HG03039 (cell line): ENCODE results near the gene USP17L30.
"Not testable (repeated sequence)": the region's sequence is repeated elsewhere in the genome, so short reads cannot be mapped to it uniquely, and the experiment has no call there.

Source experiments
- ATAC-seq: cut with Tn5 transposase; IDR thresholded peaks from one replicate; pipeline ENCODE4 v1.9.1; 2021; ENCODE audit warnings: mild to moderate bottlenecking, moderate library complexity; ENCODE audit not compliant: unreplicated experiment

The USP17L30 gene

GRCh38 chr4:9362829-9363228, at the start of gene USP17L30:
Gene USP17L30, plus strand, starts transcription at chr4:9363129. Its CDS starts 0 bp downstream, at chr4:9363129.
- not testable (repeated sequence) for ATAC-seq

- not testable (repeated sequence) for ATAC-seq
These were observed 38.7 kb upstream of the USP17L30 start for GRCh38 chr4:9324191-9324590.

- ATAC-seq, result not testable (repeated sequence)
These were observed 38.1 kb upstream of the USP17L30 start, which contains the start of gene USP17L24 for GRCh38 chr4:9324865-9325264. Gene USP17L24, plus strand, starts transcription at chr4:9325165. Its CDS starts 0 bp downstream, at chr4:9325165.

- not testable (repeated sequence) for ATAC-seq
These were observed 33.3 kb upstream of the USP17L30 start, which contains the start of gene USP17L25 for GRCh38 chr4:9329611-9330010. Gene USP17L25, plus strand, starts transcription at chr4:9329911. Its CDS starts 0 bp downstream, at chr4:9329911.

GRCh38 chr4:9334358-9334757, 28.6 kb upstream of the USP17L30 start, which contains the start of gene USP17L26:
Gene USP17L26, plus strand, starts transcription at chr4:9334658. Its CDS starts 0 bp downstream, at chr4:9334658.
- not testable (repeated sequence) for ATAC-seq

GRCh38 chr4:9339103-9339502, 23.8 kb upstream of the USP17L30 start, which contains the start of gene USP17L5:
Gene USP17L5, plus strand, starts transcription at chr4:9339403. Its CDS starts 0 bp downstream, at chr4:9339403.
- ATAC-seq, result not testable (repeated sequence)

GRCh38 chr4:9343848-9344247, 19.1 kb upstream of the USP17L30 start, which contains the start of gene USP17L27:
Gene USP17L27, plus strand, starts transcription at chr4:9344148. Its CDS starts 0 bp downstream, at chr4:9344148.
- ATAC-seq, result not testable (repeated sequence)

- ATAC-seq, result not testable (repeated sequence)
These were observed 14.3 kb upstream of the USP17L30 start, which contains the start of gene USP17L28 for GRCh38 chr4:9348593-9348992. Gene USP17L28, plus strand, starts transcription at chr4:9348893. Its CDS starts 0 bp downstream, at chr4:9348893.

GRCh38 chr4:9350866-9351265, 12.1 kb upstream of the USP17L30 start:
- ATAC-seq, result not testable (repeated sequence)

GRCh38 chr4:9353338-9353737, 9.6 kb upstream of the USP17L30 start, which contains the start of gene USP17L29:
Gene USP17L29, plus strand, starts transcription at chr4:9353638. Its CDS starts 0 bp downstream, at chr4:9353638.
- ATAC-seq, result not testable (repeated sequence)

GRCh38 chr4:9379881-9380280, 17.0 kb downstream of the USP17L30 start:
- ATAC-seq, result not testable (repeated sequence)

- not testable (repeated sequence) for ATAC-seq
These were observed 18.1 kb downstream of the USP17L30 start for GRCh38 chr4:9381012-9381534.

GRCh38 chr4:9384126-9384525, 21.2 kb downstream of the USP17L30 start:
- no peak for ATAC-seq

- ATAC-seq, result not testable (repeated sequence)
These were observed 26.1 kb downstream of the USP17L30 start for GRCh38 chr4:9389001-9389400.

- not testable (repeated sequence) for ATAC-seq
These were observed 42.8 kb downstream of the USP17L30 start for GRCh38 chr4:9405774-9406173.

GRCh38 chr4:9406491-9406890, 43.6 kb downstream of the USP17L30 start:
- ATAC-seq, result not testable (repeated sequence)

- no peak for ATAC-seq
These were observed 46.9 kb downstream of the USP17L30 start for GRCh38 chr4:9409793-9410192.
